LNCaP clone FGC (cell line): Measurements from ENCODE around the gene SHANK1.

Experiments used
- DNase-seq: peaks from one replicate; pipeline ENCODE4 v3.0.0-alpha.2; 2011; ENCODE audit warnings: low read depth
- H3K4me3 ChIP-seq: 2 replicates; pipeline ENCODE4 v1.5.1; 2011; ENCODE audit warnings: mild to moderate bottlenecking, low read depth, low read length, control low read depth
- CTCF ChIP-seq: IDR thresholded peaks from 2 replicates; pipeline ENCODE4 v1.5.1; 2012; ENCODE audit warnings: mild to moderate bottlenecking; ENCODE audit not compliant: control insufficient read depth, insufficient read depth; ENCODE audit errors: extremely low read depth

SHANK1 gene

GRCh38 chr19:50694815-50695145 is 24.8 kb downstream of the SHANK1 start:
- no peak for DNase-seq
- TF ChIP-seq CTCF = no peak
- H3K4me3 ChIP-seq = no peak overlapping the region

DNA sequence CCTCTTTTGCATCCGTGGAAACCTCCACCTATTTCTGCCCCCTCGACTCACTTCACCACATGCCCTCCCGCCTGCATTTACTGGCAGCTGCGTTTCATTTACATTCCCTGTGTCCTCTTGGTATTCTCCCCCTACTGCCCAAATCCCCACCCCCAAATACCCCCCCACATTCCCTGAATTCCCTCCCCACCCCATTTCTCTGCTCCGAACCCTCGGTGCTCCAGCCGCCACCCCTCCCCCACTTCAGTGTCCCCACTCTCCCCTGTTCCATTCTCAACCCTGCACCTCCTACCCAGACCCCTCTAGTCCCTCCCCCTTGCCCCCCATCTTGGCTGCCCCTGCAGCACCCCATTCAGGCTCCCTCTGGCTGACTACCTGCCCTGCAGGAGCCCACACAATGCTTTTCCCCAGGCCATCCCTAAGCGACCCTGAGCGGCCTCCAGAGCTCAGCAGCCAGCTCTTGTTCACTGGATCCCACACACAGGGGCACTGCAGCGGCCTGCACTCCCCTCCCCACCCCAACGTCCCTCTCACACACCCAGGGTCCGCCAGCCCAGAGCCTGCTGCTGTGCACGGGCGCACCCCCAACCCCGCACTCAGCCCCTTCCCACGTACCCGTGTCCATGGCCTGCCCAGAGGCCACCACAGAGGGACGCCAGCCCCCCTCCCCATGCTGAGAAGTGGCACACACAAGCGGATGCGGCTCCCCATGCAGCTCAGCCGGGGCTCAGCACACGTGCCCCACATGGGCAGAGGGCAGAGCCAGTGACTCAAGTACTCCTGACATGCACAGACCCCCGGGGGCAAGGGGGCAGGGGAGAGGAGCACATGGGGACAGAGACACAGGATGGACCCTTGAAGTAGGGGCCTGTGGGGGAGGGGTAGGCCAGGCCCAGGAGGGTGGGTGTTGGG is 26.3 kb downstream of the SHANK1 start:
- no peak for DNase-seq
- no peak overlapping the region for H3K4me3 ChIP-seq
- no peak for TF ChIP-seq CTCF

GRCh38 chr19:50690439-50690838 is 29.2 kb downstream of the SHANK1 start:
- no peak overlapping the region for H3K4me3 ChIP-seq
- TF ChIP-seq CTCF = no peak
- DNase-seq = no peak

DNA sequence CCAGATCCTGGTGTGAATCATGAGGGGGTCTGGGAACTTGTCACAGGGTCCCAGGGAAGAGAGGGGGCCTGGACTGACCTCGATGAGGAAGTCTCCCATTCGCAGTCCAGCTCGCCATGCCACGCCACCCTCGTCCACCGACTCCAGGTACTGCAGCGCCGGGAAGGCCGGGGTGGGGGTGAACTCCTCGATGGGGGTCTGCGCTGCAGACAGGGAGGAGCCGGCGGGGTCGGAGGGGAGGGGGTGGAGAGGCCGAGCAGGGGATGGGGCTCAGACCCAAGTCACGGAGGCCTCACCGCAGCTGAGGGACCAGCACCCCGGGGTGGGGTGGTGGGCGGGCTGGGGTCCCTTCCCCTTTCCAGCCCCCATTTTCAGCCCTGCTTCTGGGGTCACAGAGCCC is 30.8 kb downstream of the SHANK1 start:
- DNase-seq = no peak
- no peak for TF ChIP-seq CTCF
- H3K4me3 ChIP-seq = no peak overlapping the region

DNA sequence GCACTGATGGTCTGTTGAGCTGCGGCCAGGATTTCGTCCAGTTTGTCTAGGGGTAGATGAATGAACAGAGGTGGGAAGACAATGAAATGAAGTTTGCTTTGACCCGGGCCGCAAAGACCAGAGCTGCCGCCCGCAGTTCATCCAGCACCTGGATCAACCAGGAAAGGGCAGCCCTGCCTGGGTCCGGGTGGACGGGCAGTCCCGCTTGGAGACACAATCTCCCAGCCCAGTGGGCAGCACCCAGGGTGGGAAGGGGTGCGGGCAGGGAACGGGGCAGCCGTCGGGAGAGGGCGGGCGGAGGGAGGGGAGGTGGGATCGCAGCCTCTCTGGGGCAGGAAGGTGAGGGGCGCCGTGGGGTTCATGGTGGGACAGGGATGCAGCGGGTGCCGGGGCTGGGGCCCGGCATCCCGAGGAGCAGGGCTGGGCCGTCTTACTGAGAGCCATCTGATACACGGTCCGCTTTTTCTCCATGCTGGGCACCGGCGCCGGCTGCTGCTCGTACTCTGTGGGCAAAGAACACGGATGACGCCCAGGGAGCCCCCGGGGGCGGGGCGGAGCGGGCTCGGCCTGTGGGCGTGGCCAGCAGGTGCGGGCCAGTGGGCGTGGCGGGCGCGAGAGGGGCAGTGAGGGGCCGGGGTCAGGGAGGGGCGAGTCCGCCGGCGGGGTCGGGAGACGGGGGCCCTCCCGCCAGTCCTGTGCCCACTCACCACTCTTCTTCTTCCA is 33.1 kb downstream of the SHANK1 start:
- DNase-seq = no peak
- no peak overlapping the region for H3K4me3 ChIP-seq
- no peak for TF ChIP-seq CTCF

GRCh38 chr19:50679177-50680125 is 40.2 kb downstream of the SHANK1 start:
- DNase-seq = no peak
- TF ChIP-seq CTCF = no peak
- H3K4me3 ChIP-seq = no peak overlapping the region
